Thyroid gland (tissue), 4 donors: Measurements from ENCODE around the gene CENPM.

ENCODE experiments used
- CTCF ChIP-seq, 6 experiments: fragments of 200-600 bp in 3 of 6; fragments of 450-650 bp in 3 of 6; sonication (generic) in 3 of 6; IDR thresholded peaks; one replicate each; pipeline ENCODE4 v1.5.1; 2016 to 2019; ENCODE audit warnings: antibody characterized with exemption in 6 of 6, mild to moderate bottlenecking in 2 of 6, inconsistent platforms in 1 of 6, moderate library complexity in 1 of 6
- POLR2A ChIP-seq, 2 donors: fragments of 450-650 bp; IDR thresholded peaks; one replicate each; pipeline ENCODE4 v1.6.1; 2017; ENCODE audit warnings: antibody characterized with exemption in 2 of 2, mild to moderate bottlenecking in 2 of 2, moderate library complexity in 1 of 2

DNA sequence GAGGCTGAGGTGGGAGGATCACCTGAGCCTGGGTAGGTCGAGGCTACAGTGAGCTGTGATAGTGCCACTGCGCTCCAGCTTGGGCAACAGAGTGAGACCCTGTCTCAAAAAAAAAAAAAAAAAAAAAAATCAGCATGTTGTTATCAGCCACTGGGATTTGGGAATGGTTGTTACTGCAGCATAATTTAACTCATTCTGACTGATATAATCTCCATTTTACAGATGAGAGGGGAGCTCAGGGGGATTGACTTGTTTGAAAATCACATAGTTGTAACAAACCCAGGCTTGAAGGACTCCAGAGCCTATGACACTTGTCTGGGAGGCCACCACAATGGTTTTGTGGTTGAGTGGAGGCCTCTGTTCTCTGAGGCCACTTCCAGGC lies 19.3 kb upstream of the CENPM start:
- TF ChIP-seq CTCF (IDR thresholded peaks at IDR 0.05) (no peak), POLR2A (IDR thresholded peaks at IDR 0.05) (no peak)
